Measurements from ENCODE around the gene IL1RAPL1. TPM values are rescaled to one million over a fixed set of nuclear protein-coding genes. Genes with fewer than 3 reads are reported as not detected.

The IL1RAPL1 gene
- polyA plus RNA-seq, 1 donor = 0.34 TPM

GRCh38 chrX:29662759-29663503 is 1075.7 kb downstream of the IL1RAPL1 start:
- no peaks in the 10 kb centered on the region for H3K9me3 ChIP-seq (ENCODE audit: control insufficient read depth, low read depth, low read length)
- H3K4me3 ChIP-seq (ENCODE audit: low read length) = no peak overlapping the region
- no peak overlapping the region for H3K27ac ChIP-seq (ENCODE audit: low read length)
- H3K27me3 ChIP-seq (ENCODE audit: control insufficient read depth, insufficient read depth, low read length) = no peaks in the 10 kb centered on the region
- no peaks in the 10 kb centered on the region for H3K36me3 ChIP-seq (ENCODE audit: control insufficient read depth, insufficient read depth, low read length)
- no peaks in the 10 kb centered on the region for H3K4me1 ChIP-seq (ENCODE audit: control insufficient read depth, insufficient read depth, low read length)
- DNase-seq = peak; percentile 0 to 3
- WGBS (ENCODE audit: insufficient coverage, low lambda C conversion rate) = no CpG with 5 or more reads among the region's 4 CpGs

GRCh38 chrX:29665532-29665931 is 1078.3 kb downstream of the IL1RAPL1 start:
- H3K9me3 ChIP-seq (ENCODE audit: control insufficient read depth, low read depth, low read length) = no peaks in the 10 kb centered on the region
- DNase-seq = no peak
- H3K36me3 ChIP-seq (ENCODE audit: control insufficient read depth, insufficient read depth, low read length) = no peaks in the 10 kb centered on the region
- no peaks in the 10 kb centered on the region for H3K4me1 ChIP-seq (ENCODE audit: control insufficient read depth, insufficient read depth, low read length)
- no peak overlapping the region for H3K27ac ChIP-seq (ENCODE audit: low read length)
- H3K27me3 ChIP-seq (ENCODE audit: control insufficient read depth, insufficient read depth, low read length) = no peaks in the 10 kb centered on the region
- WGBS (ENCODE audit: insufficient coverage, low lambda C conversion rate) = no CpG with 5 or more reads among the region's 1 CpG
- H3K4me3 ChIP-seq (ENCODE audit: low read length) = no peak overlapping the region

GRCh38 chrX:29666366-29666765 is 1079.1 kb downstream of the IL1RAPL1 start:
- H3K4me3 ChIP-seq (ENCODE audit: low read length) = no peak overlapping the region
- no peaks in the 10 kb centered on the region for H3K4me1 ChIP-seq (ENCODE audit: control insufficient read depth, insufficient read depth, low read length)
- H3K27me3 ChIP-seq (ENCODE audit: control insufficient read depth, insufficient read depth, low read length) = no peaks in the 10 kb centered on the region
- H3K36me3 ChIP-seq (ENCODE audit: control insufficient read depth, insufficient read depth, low read length) = no peaks in the 10 kb centered on the region
- no peaks in the 10 kb centered on the region for H3K9me3 ChIP-seq (ENCODE audit: control insufficient read depth, low read depth, low read length)
- no peak overlapping the region for H3K27ac ChIP-seq (ENCODE audit: low read length)
- no CpG with 5 or more reads among the region's 5 CpGs for WGBS (ENCODE audit: insufficient coverage, low lambda C conversion rate)
- DNase-seq = no peak

- WGBS (ENCODE audit: insufficient coverage, low lambda C conversion rate) = no CpG with 5 or more reads among the region's 5 CpGs
- no peaks in the 10 kb centered on the region for H3K9me3 ChIP-seq (ENCODE audit: control insufficient read depth, low read depth, low read length)
- no peak for DNase-seq
- no peaks in the 10 kb centered on the region for H3K36me3 ChIP-seq (ENCODE audit: control insufficient read depth, insufficient read depth, low read length)
- H3K27me3 ChIP-seq (ENCODE audit: control insufficient read depth, insufficient read depth, low read length) = no peaks in the 10 kb centered on the region
- H3K4me3 ChIP-seq (ENCODE audit: low read length) = no peak overlapping the region
- H3K4me1 ChIP-seq (ENCODE audit: control insufficient read depth, insufficient read depth, low read length) = no peaks in the 10 kb centered on the region
- H3K27ac ChIP-seq (ENCODE audit: low read length) = no peak overlapping the region
Measured at GRCh38 chrX:29671421-29671820, 1084.2 kb downstream of the IL1RAPL1 start.

GRCh38 chrX:29687687-29688086 is 1100.4 kb downstream of the IL1RAPL1 start:
- DNase-seq = no peak
- no peaks in the 10 kb centered on the region for H3K36me3 ChIP-seq (ENCODE audit: control insufficient read depth, insufficient read depth, low read length)
- H3K9me3 ChIP-seq (ENCODE audit: control insufficient read depth, low read depth, low read length) = no peaks in the 10 kb centered on the region
- H3K27me3 ChIP-seq (ENCODE audit: control insufficient read depth, insufficient read depth, low read length) = no peaks in the 10 kb centered on the region
- no peak overlapping the region for H3K27ac ChIP-seq (ENCODE audit: low read length)
- no peak overlapping the region for H3K4me3 ChIP-seq (ENCODE audit: low read length)
- no peaks in the 10 kb centered on the region for H3K4me1 ChIP-seq (ENCODE audit: control insufficient read depth, insufficient read depth, low read length)

- no CpG with 5 or more reads among the region's 3 CpGs for WGBS (ENCODE audit: insufficient coverage, low lambda C conversion rate)
- Histone ChIP-seq H3K36me3 (ENCODE audit: control insufficient read depth, insufficient read depth, low read length) (no peaks in the 10 kb centered on the region), H3K27ac (ENCODE audit: low read length) (no peak overlapping the region), H3K4me3 (ENCODE audit: low read length) (no peak overlapping the region), H3K9me3 (ENCODE audit: control insufficient read depth, low read depth, low read length) (no peaks in the 10 kb centered on the region), H3K27me3 (ENCODE audit: control insufficient read depth, insufficient read depth, low read length) (no peaks in the 10 kb centered on the region), H3K4me1 (ENCODE audit: control insufficient read depth, insufficient read depth, low read length) (no peaks in the 10 kb centered on the region)
- DNase-seq = no peak
Measured at GRCh38 chrX:29690061-29690460, 1102.8 kb downstream of the IL1RAPL1 start.

DNA sequence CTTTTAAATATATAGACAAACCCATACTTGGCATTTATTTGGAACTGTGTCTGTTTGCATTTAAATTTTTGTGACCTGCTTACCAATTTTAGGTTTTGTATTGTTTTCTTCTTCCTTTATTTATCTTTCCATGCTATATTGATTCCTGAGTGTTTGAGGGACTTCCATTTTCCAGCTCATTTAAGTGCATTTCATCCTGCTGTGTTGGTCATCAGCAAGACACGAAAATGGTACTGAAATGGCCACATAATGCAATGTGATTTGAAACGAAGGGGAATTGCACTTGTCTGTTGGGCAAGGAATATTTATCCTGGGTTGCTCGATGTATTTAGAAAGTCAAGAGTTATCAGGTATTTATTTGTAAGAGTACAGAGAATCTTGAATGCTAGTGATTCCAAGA is 1103.8 kb downstream of the IL1RAPL1 start:
- no peaks in the 10 kb centered on the region for H3K4me1 ChIP-seq (ENCODE audit: control insufficient read depth, insufficient read depth, low read length)
- H3K36me3 ChIP-seq (ENCODE audit: control insufficient read depth, insufficient read depth, low read length) = no peaks in the 10 kb centered on the region
- H3K9me3 ChIP-seq (ENCODE audit: control insufficient read depth, low read depth, low read length) = no peaks in the 10 kb centered on the region
- no CpG with 5 or more reads among the region's 3 CpGs for WGBS (ENCODE audit: insufficient coverage, low lambda C conversion rate)
- no peak for DNase-seq
- no peaks in the 10 kb centered on the region for H3K27me3 ChIP-seq (ENCODE audit: control insufficient read depth, insufficient read depth, low read length)
- no peak overlapping the region for H3K27ac ChIP-seq (ENCODE audit: low read length)
- no peak overlapping the region for H3K4me3 ChIP-seq (ENCODE audit: low read length)

DNA sequence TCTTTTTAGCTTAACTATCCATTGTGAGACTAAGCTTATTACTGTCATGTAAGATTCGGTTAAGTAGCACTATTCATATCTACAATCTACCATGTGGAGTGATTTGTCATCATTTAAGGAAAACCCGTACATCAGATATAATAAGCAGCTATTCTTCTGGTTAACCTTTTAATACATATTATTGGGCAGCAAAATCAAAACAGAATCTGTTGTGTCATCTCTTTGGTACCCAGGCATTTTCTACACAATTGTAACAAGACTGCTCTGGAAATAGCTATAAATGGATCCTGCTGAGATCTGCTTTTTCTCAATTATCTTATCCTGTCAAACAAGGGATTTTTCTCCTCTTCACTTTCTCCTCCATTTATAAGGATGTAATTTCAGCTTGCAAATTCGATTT is 1106.7 kb downstream of the IL1RAPL1 start:
- no peaks in the 10 kb centered on the region for H3K9me3 ChIP-seq (ENCODE audit: control insufficient read depth, low read depth, low read length)
- H3K27me3 ChIP-seq (ENCODE audit: control insufficient read depth, insufficient read depth, low read length) = no peaks in the 10 kb centered on the region
- DNase-seq = no peak
- 0% methylated on average over 1 of the region's 3 CpGs for WGBS (ENCODE audit: insufficient coverage, low lambda C conversion rate)
- H3K4me1 ChIP-seq (ENCODE audit: control insufficient read depth, insufficient read depth, low read length) = no peaks in the 10 kb centered on the region
- H3K4me3 ChIP-seq (ENCODE audit: low read length) = no peak overlapping the region
- H3K27ac ChIP-seq (ENCODE audit: low read length) = no peak overlapping the region
- no peaks in the 10 kb centered on the region for H3K36me3 ChIP-seq (ENCODE audit: control insufficient read depth, insufficient read depth, low read length)

DNA sequence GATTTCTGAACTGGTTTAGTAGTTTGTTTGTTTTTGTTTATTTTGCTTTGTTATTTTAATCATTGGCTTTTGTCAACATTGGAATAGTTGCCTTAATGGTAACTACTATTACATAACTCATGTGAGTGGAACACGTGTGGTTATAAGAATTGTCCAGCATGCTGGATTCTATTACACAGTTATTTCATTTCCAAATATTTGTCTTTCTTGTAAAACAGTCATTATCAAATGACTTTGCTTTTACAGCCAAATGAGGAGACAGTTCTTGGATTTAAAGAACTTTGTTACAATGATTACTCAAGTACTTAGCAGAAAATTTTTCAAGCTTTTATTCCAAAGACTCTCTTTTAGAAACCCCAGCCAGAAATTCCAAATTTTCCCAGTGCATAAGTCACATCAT is 1112.0 kb downstream of the IL1RAPL1 start:
- Histone ChIP-seq H3K4me1 (ENCODE audit: control insufficient read depth, insufficient read depth, low read length) (no peaks in the 10 kb centered on the region), H3K36me3 (ENCODE audit: control insufficient read depth, insufficient read depth, low read length) (no peaks in the 10 kb centered on the region), H3K9me3 (ENCODE audit: control insufficient read depth, low read depth, low read length) (no peaks in the 10 kb centered on the region), H3K27me3 (ENCODE audit: control insufficient read depth, insufficient read depth, low read length) (no peaks in the 10 kb centered on the region), H3K27ac (ENCODE audit: low read length) (no peak overlapping the region), H3K4me3 (ENCODE audit: low read length) (no peak overlapping the region)
- WGBS (ENCODE audit: insufficient coverage, low lambda C conversion rate) = no CpG with 5 or more reads among the region's 1 CpG
- no peak for DNase-seq

- Histone ChIP-seq H3K9me3 (ENCODE audit: control insufficient read depth, low read depth, low read length) (no peaks in the 10 kb centered on the region), H3K27ac (ENCODE audit: low read length) (no peak overlapping the region), H3K36me3 (ENCODE audit: control insufficient read depth, insufficient read depth, low read length) (no peaks in the 10 kb centered on the region), H3K4me3 (ENCODE audit: low read length) (no peak overlapping the region), H3K4me1 (ENCODE audit: control insufficient read depth, insufficient read depth, low read length) (no peaks in the 10 kb centered on the region), H3K27me3 (ENCODE audit: control insufficient read depth, insufficient read depth, low read length) (no peaks in the 10 kb centered on the region)
- WGBS (ENCODE audit: insufficient coverage, low lambda C conversion rate) = 86% methylated on average over 1 of the region's 2 CpGs
- no peak for DNase-seq
Measured at GRCh38 chrX:29707088-29707487, 1119.8 kb downstream of the IL1RAPL1 start.

GRCh38 chrX:29721152-29721551 is 1133.9 kb downstream of the IL1RAPL1 start:
- WGBS (ENCODE audit: insufficient coverage, low lambda C conversion rate) = no CpG with 5 or more reads among the region's 2 CpGs
- H3K27ac ChIP-seq (ENCODE audit: low read length) = no peak overlapping the region
- H3K4me3 ChIP-seq (ENCODE audit: low read length) = no peak overlapping the region
- no peaks in the 10 kb centered on the region for H3K9me3 ChIP-seq (ENCODE audit: control insufficient read depth, low read depth, low read length)
- H3K27me3 ChIP-seq (ENCODE audit: control insufficient read depth, insufficient read depth, low read length) = no peaks in the 10 kb centered on the region
- H3K36me3 ChIP-seq (ENCODE audit: control insufficient read depth, insufficient read depth, low read length) = no peaks in the 10 kb centered on the region
- no peaks in the 10 kb centered on the region for H3K4me1 ChIP-seq (ENCODE audit: control insufficient read depth, insufficient read depth, low read length)
- DNase-seq = no peak
